DOHH2 (cell line): Measurements from ENCODE around the gene ANO8.

Source experiments
- CTCF ChIP-seq: fragments of 200-600 bp; sonication (generic); IDR thresholded peaks from one replicate; pipeline ENCODE4 v1.5.1; 2014; ENCODE audit warnings: antibody characterized with exemption, mild to moderate bottlenecking, low read depth, low read length; ENCODE audit not compliant: poor library complexity, severe bottlenecking
- EZH2phosphoT487 ChIP-seq: fragments of 200-600 bp; sonication (generic); IDR thresholded peaks from 2 replicates; pipeline ENCODE4 v1.6.1; 2017; ENCODE audit warnings: borderline replicate concordance, mild to moderate bottlenecking, antibody characterized with exemption, low read length, moderate library complexity, mixed read lengths

- TF ChIP-seq CTCF (no peak), EZH2phosphoT487 (no peak)
Measured at GRCh38 chr19:17296273-17296672, 38.4 kb downstream of the ANO8 start.
